ENCODE measurements around the gene UTP4.
"Not testable (repeated sequence)": the region's sequence is repeated elsewhere in the genome, so short reads cannot be mapped to it uniquely, and the experiment has no call there.

Gene UTP4

DNA sequence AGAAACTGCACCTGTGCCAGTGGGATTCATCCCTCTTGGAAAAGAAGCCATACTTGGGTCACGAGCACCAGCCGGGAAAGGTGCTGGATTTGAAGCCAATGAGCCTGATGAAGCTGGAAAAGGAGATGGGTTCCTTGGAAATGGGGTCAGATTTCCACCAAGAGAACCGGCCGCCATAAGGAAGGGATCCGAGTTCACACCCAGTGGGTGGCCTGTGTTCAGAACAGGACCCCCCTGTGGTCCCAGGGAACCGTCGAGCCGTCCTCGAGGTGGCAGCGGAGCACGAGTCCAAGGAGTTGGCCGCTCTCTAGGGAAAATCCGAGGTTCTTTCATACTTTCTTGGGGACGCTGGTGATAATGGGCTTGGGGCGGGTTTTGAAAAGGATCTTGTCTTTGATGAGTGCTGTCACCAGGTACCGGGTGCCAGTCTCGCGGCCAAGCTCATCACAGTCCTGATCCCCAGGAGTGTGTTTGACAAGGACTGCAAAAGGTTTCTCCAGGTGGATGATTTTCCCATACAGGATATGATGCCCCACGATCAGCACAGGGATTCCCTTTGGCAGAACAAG lies 12.3 kb upstream of the UTP4 start:
- DNase-seq (ENCODE audit: low read depth), result no peak
- H3K4me3 ChIP-seq (ENCODE audit: low read depth, low read length), result no peak overlapping the region
- TF ChIP-seq, protein P1, sequence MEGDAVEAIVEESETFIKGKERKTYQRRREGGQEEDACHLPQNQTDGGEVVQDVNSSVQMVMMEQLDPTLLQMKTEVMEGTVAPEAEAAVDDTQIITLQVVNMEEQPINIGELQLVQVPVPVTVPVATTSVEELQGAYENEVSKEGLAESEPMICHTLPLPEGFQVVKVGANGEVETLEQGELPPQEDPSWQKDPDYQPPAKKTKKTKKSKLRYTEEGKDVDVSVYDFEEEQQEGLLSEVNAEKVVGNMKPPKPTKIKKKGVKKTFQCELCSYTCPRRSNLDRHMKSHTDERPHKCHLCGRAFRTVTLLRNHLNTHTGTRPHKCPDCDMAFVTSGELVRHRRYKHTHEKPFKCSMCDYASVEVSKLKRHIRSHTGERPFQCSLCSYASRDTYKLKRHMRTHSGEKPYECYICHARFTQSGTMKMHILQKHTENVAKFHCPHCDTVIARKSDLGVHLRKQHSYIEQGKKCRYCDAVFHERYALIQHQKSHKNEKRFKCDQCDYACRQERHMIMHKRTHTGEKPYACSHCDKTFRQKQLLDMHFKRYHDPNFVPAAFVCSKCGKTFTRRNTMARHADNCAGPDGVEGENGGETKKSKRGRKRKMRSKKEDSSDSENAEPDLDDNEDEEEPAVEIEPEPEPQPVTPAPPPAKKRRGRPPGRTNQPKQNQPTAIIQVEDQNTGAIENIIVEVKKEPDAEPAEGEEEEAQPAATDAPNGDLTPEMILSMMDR (conservative IDR thresholded peaks at IDR 0.05; ENCODE audit: low read depth, low read length), result no peak

DNA sequence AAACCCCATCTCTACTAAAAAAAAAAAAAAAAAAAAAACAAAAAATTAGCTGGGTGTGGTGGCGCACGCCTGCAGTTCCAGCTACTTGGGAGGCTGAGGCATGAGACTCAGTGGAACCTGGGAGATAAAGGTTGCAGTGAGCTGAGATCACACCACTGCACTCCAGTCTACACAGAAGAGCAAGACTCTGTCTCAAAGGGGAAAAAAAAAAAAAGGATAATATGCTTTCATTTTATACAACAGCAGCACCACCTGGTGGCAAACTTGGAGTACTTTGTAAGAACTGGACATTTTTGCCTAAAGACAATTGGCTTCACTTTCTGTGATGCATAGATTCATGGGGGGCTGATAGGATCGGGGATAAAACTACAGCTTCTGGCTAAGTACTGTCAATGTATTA lies 8.5 kb upstream of the UTP4 start:
- no peak overlapping the region for H3K4me3 ChIP-seq (ENCODE audit: low read depth, low read length)
- DNase-seq (ENCODE audit: low read depth), result peak; percentile 86

DNA sequence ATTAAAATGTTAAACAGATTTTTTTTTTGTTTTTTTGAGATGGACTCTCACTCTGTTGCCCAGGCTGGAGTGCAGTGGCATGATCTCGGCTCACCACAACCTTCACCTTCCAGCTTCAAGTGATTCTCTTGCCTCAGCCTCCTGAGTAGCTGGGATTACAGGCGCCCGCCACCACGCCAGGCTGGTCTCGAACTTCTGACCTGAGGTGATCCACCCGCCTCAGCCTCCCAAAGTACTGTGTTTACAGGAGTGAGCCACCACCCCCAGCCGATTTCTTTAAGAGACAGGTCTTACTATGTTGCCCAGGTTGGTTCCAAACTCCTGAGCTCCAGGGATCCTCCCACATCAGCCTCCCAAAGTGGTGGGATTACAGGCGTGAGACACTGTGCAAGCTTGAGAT lies 8.0 kb upstream of the UTP4 start:
- DNase-seq (ENCODE audit: low read depth), result not testable (repeated sequence)

More for the DNA sequence above, 8.5 kb upstream of the UTP4 start:
- TF ChIP-seq, protein P1 (conservative IDR thresholded peaks at IDR 0.05; ENCODE audit: low read depth, low read length), result peak; percentile 70

DNA sequence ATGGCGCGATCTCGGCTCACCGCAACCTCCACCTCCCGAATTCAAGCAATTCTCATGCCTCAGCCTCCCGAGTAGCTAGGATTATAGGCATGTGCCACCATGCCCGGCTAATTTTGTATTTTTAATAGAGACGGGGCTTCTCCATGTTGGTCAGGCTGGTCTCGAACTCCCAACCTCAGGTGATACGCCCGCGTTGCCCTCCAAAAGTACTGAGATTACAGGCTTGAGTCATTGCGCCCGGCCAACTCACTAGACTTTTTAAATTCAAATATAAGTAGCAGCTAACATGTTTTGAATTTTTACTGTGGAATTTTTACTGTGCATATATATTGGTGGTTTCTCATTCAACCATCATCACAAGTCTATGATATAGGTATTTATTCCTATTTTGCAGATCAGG lies 7.5 kb upstream of the UTP4 start:
- H3K4me3 ChIP-seq (ENCODE audit: low read depth, low read length); DNase-seq (ENCODE audit: low read depth): not testable (repeated sequence)

More for the DNA sequence above, 8.0 kb upstream of the UTP4 start:
- H3K4me3 ChIP-seq (ENCODE audit: low read depth, low read length), result not testable (repeated sequence)

DNA sequence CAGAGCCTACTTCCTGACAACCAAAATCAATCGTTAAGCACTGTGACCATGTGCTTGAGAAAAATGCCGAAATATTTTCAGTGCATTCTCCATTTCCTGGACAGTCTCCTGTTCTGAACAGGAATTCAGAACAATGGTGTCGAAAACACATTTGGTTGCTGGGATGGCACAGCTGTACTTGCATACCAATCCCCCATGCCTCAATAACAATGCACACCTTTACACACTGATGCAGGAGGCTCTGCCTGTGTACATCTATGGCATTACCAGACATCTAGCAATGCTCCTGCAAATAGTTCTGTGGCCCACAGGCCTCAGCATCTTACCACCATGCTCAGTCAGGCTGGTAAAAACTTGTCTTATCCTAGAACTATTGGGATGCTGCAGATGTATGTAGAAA lies 6.2 kb upstream of the UTP4 start:
- no peak for DNase-seq (ENCODE audit: low read depth)
- H3K4me3 ChIP-seq (ENCODE audit: low read depth, low read length), result no peak overlapping the region
- TF ChIP-seq, protein P1 (conservative IDR thresholded peaks at IDR 0.05; ENCODE audit: low read depth, low read length), result no peak

DNA sequence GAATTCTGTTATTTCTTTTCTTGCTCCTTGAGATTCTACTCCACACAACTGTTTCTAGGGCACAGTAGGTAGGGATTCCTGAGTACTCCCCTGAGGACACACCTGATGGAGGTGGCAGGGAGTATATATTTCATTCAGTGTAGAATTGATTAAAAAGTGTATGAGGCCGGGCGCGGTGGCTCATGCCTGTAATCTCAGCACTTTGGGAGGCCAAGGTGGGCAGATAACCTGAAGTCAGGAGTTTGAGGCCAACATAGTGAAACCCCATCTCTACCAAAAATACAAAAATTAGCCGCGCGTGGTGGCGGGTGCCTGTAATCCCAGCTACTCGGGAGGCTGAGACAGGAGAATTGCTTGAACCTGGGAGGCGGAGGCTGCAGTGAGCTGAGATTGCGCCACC lies 5.6 kb upstream of the UTP4 start:
- DNase-seq (ENCODE audit: low read depth); H3K4me3 ChIP-seq (ENCODE audit: low read depth, low read length): not testable (repeated sequence)

DNA sequence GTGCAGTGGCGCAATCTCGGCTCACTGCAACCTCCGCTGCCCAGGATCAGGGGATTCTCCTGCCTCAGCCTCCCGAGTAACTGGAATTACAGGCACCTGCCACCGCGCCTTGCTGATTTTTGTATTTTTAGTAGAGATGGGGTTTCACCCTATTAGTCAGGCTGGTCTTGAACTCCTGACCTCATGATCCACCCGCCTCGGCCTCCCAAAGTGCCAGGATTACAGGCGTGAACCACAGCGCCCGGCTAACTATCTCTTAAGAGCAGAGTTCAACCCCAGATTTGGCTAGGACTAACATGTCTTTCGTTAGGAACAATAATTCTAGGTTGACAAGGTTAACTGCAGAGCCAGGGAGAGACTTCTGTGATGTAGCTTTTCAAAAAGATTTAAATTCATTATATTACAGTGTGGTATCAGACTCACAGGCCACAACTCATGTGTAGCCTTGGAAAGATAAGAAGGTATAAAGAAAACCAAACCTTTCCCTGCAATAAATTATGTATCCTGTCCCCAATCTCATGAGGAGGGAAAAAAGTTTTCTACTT lies 4.4 kb upstream of the UTP4 start:
- TF ChIP-seq, protein P1 (conservative IDR thresholded peaks at IDR 0.05; ENCODE audit: low read depth, low read length), result no peak
- no peak for DNase-seq (ENCODE audit: low read depth)
- H3K4me3 ChIP-seq (ENCODE audit: low read depth, low read length), result no peak overlapping the region

DNA sequence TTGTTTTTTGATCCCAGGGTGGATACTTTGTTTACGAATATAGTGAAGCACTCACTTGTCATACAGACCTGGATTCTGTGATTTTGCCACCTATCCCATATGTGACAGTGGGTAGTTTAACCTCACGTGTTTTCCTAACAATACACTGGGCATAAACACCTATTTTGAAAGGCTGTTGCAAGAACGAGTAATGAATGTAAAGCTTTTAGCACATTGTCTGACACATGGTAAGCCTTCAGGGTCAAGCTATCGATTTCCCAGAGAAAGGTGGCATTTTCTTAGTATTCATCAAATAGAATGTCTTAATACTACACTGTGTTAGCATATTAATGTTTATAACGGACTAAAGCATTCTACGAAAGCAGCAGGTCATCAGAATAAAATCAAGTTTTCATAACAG lies 2.0 kb upstream of the UTP4 start:
- TF ChIP-seq, protein P1 (conservative IDR thresholded peaks at IDR 0.05; ENCODE audit: low read depth, low read length), result no peak
- DNase-seq (ENCODE audit: low read depth), result no peak
- no peak overlapping the region for H3K4me3 ChIP-seq (ENCODE audit: low read depth, low read length)
